Urinary bladder (tissue), 4 donors: ENCODE results near the gene OR7D4. TPM values are rescaled to one million over a fixed set of nuclear protein-coding genes. Genes with fewer than 3 reads are reported as not detected.
A peak's percentile ranks its signal among the peaks of the same experiment; 100 is the strongest.
"Not testable (repeated sequence)": the region's sequence is repeated elsewhere in the genome, so short reads cannot be mapped to it uniquely, and the experiment has no call there.

Experiments
- DNase-seq: peaks from one replicate; pipeline ENCODE4 v3.0.0-alpha.2; 2015; ENCODE audit errors: extremely low spot score
- H3K27ac ChIP-seq: one replicate; pipeline ENCODE4 v1.5.1; 2013; ENCODE audit warnings: low read depth, mild to moderate bottlenecking, moderate library complexity
- H3K36me3 ChIP-seq: one replicate; pipeline ENCODE4 v1.6.1; 2013; ENCODE audit warnings: mild to moderate bottlenecking, moderate library complexity; ENCODE audit not compliant: insufficient read depth
- H3K4me1 ChIP-seq: one replicate; pipeline ENCODE4 v1.6.1; 2013; ENCODE audit warnings: mild to moderate bottlenecking, moderate library complexity; ENCODE audit not compliant: insufficient read depth
- H3K4me3 ChIP-seq: one replicate; pipeline ENCODE4 v1.5.1; 2013; ENCODE audit warnings: low read depth, low read length
- WGBS: extraction: QIAGEN DNeasy Blood & Tissue Kit; methylation state at CpG from one replicate; pipeline ENCODE4 v1.1.7; 2013; 5-methylcytosine and 5-hydroxymethylcytosine counted together
- polyA plus RNA-seq: library from polyadenylated mRNA; stranded (reverse); fragments of 200-250 nt; gene quantifications from one replicate; pipeline ENCODE4 v1.2.3, GENCODE V29; 2013
- total RNA-seq: library from RNA; depleted of rRNA; stranded (reverse); fragments of >200 nt; gene quantifications from one replicate; pipeline ENCODE4 v1.2.3, GENCODE V29; 2014
- donor health status: healthy with polysubstance abuse.
- donor health status: healthy.

OR7D4 gene
- total RNA-seq (not detected), polyA plus RNA-seq (not detected)

GRCh38 chr19:9219489-9219888, at the start of gene OR7D4:
TSS of gene OR7D4 (minus strand) at chr19:9219589. CDS start at chr19:9214837, 4,752 bp downstream.
- DNase-seq, result no peak
- H3K4me1 ChIP-seq, result no peaks in the 10 kb centered on the region
- no peak within 1 kb of the TSS for H3K27ac ChIP-seq
- no peaks in the 10 kb centered on the region for H3K36me3 ChIP-seq
- 70% methylated on average over 3 of the region's 3 CpGs for WGBS
- H3K4me3 ChIP-seq, result no peak within 1 kb of the TSS

GRCh38 chr19:9251236-9251635, 31.8 kb upstream of the OR7D4 start:
- 68% methylated on average over 5 of the region's 5 CpGs for WGBS
- no peaks in the 10 kb centered on the region for H3K4me1 ChIP-seq
- no peak overlapping the region for H3K27ac ChIP-seq
- no peak overlapping the region for H3K4me3 ChIP-seq
- H3K36me3 ChIP-seq, result no peaks in the 10 kb centered on the region
- no peak for DNase-seq

GRCh38 chr19:9250630-9251029, 31.2 kb upstream of the OR7D4 start, which contains the start of gene OR7E24:
TSS of gene OR7E24 (plus strand) at chr19:9250930. CDS start at chr19:9251044, 114 bp downstream.
- Histone ChIP-seq H3K36me3 (no peaks in the 10 kb centered on the region), H3K4me1 (no peaks in the 10 kb centered on the region), H3K4me3 (no peak within 1 kb of the TSS), H3K27ac (no peak within 1 kb of the TSS)
- WGBS, result 77% methylated on average over 1 of the region's 1 CpG
- DNase-seq, result no peak

GRCh38 chr19:9205501-9206113, 13.8 kb downstream of the OR7D4 start:
- Histone ChIP-seq H3K27ac (no peak overlapping the region), H3K4me1 (no peaks in the 10 kb centered on the region), H3K4me3 (no peak overlapping the region), H3K36me3 (no peaks in the 10 kb centered on the region)
- peak; percentile 31 for DNase-seq
- 26% methylated on average over 13 of the region's 13 CpGs for WGBS

- not testable (repeated sequence) for DNase-seq, H3K36me3 ChIP-seq, H3K4me3 ChIP-seq, H3K27ac ChIP-seq, H3K4me1 ChIP-seq
- 90% methylated on average over 2 of the region's 2 CpGs for WGBS
These were observed 21.3 kb downstream of the OR7D4 start for GRCh38 chr19:9198044-9198443.

GRCh38 chr19:9189535-9189934, 29.9 kb downstream of the OR7D4 start:
- H3K4me3 ChIP-seq, result no peak overlapping the region
- 73% methylated on average over 7 of the region's 7 CpGs for WGBS
- no peaks in the 10 kb centered on the region for H3K36me3 ChIP-seq
- no peak overlapping the region for H3K27ac ChIP-seq
- H3K4me1 ChIP-seq, result no peaks in the 10 kb centered on the region
- DNase-seq, result no peak

GRCh38 chr19:9187191-9187590, 32.2 kb downstream of the OR7D4 start:
- Histone ChIP-seq H3K27ac (no peak overlapping the region), H3K4me3 (no peak overlapping the region), H3K4me1 (no peaks in the 10 kb centered on the region), H3K36me3 (no peaks in the 10 kb centered on the region)
- 74% methylated on average over 6 of the region's 6 CpGs for WGBS
- no peak for DNase-seq

- H3K4me1 ChIP-seq, result no peaks in the 10 kb centered on the region
- 93% methylated on average over 17 of the region's 17 CpGs for WGBS
These were observed 36.4 kb downstream of the OR7D4 start for GRCh38 chr19:9183000-9183399.

GRCh38 chr19:9178901-9179300, 40.5 kb downstream of the OR7D4 start, which contains the start of gene OR7D2:
TSS of gene OR7D2 (plus strand) at chr19:9178979. CDS start at chr19:9185782, 6,803 bp downstream.
- H3K36me3 ChIP-seq, result no peaks in the 10 kb centered on the region
- no peak within 1 kb of the TSS for H3K4me3 ChIP-seq
- no peaks in the 10 kb centered on the region for H3K4me1 ChIP-seq
- 59% methylated on average over 4 of the region's 4 CpGs for WGBS
- DNase-seq, result no peak
- H3K27ac ChIP-seq, result no peak within 1 kb of the TSS

More at GRCh38 chr19:9183000-9183399, 36.4 kb downstream of the OR7D4 start:
- no peak for DNase-seq
- Histone ChIP-seq H3K36me3 (no peaks in the 10 kb centered on the region), H3K27ac (no peak overlapping the region), H3K4me3 (no peak overlapping the region)

- 92% methylated on average over 5 of the region's 5 CpGs for WGBS
These were observed 44.1 kb downstream of the OR7D4 start for GRCh38 chr19:9175326-9175725.

GRCh38 chr19:9171393-9171991, 47.9 kb downstream of the OR7D4 start:
- 87% methylated on average over 6 of the region's 6 CpGs for WGBS
- no peak for DNase-seq
- H3K4me3 ChIP-seq, result no peak overlapping the region
- no peaks in the 10 kb centered on the region for H3K4me1 ChIP-seq
- H3K36me3 ChIP-seq, result no peaks in the 10 kb centered on the region
- H3K27ac ChIP-seq, result no peak overlapping the region

More at GRCh38 chr19:9175326-9175725, 44.1 kb downstream of the OR7D4 start:
- Histone ChIP-seq H3K36me3 (no peaks in the 10 kb centered on the region), H3K4me3 (no peak overlapping the region), H3K4me1 (no peaks in the 10 kb centered on the region), H3K27ac (no peak overlapping the region)
- no peak for DNase-seq

GRCh38 chr19:9166846-9167245, 52.5 kb downstream of the OR7D4 start:
- 73% methylated on average over 4 of the region's 4 CpGs for WGBS

GRCh38 chr19:9165261-9165660, 54.1 kb downstream of the OR7D4 start:
- WGBS, result 95% methylated on average over 3 of the region's 3 CpGs
- DNase-seq, result no peak
- Histone ChIP-seq H3K36me3 (peaks cover 5% of the 10 kb centered on the region), H3K4me3 (no peak overlapping the region), H3K27ac (no peak overlapping the region), H3K4me1 (no peaks in the 10 kb centered on the region)

More at GRCh38 chr19:9166846-9167245, 52.5 kb downstream of the OR7D4 start:
- Histone ChIP-seq H3K4me1 (no peaks in the 10 kb centered on the region), H3K27ac (no peak overlapping the region), H3K4me3 (no peak overlapping the region), H3K36me3 (no peaks in the 10 kb centered on the region)
- no peak for DNase-seq

- Histone ChIP-seq H3K4me3 (no peak overlapping the region), H3K4me1 (no peaks in the 10 kb centered on the region), H3K27ac (no peak overlapping the region), H3K36me3 (peaks cover 17% of the 10 kb centered on the region)
- WGBS, result 98% methylated on average over 12 of the region's 12 CpGs
- DNase-seq, result no peak
These were observed 58.0 kb downstream of the OR7D4 start for GRCh38 chr19:9161427-9161826.
